SU-DHL-6 (cell line): ENCODE data around the gene DAZAP2.

Experiments used
- H2AFZ ChIP-seq: fragments of 200-600 bp; sonication (generic); 2 replicates; pipeline ENCODE4 v1.6.1; 2014; ENCODE audit warnings: low read depth, mild to moderate bottlenecking, moderate library complexity, mixed read lengths, antibody characterized with exemption, low read length; ENCODE audit not compliant: severe bottlenecking
- H3F3A ChIP-seq: fragments of 200-600 bp; shearing (Covaris generic); 2 replicates; pipeline ENCODE4 v1.6.0; 2016; ENCODE audit warnings: antibody characterized with exemption, mild to moderate bottlenecking; ENCODE audit not compliant: insufficient read depth
- H3K27ac ChIP-seq: fragments of 200-600 bp; sonication (generic); 2 replicates; pipeline ENCODE4 v1.5.1; 2016; ENCODE audit warnings: low read depth, mild to moderate bottlenecking, low read length, moderate library complexity, mixed read lengths
- H3K27me3 ChIP-seq: fragments of 200-600 bp; sonication (generic), shearing (Covaris generic); 2 replicates; pipeline ENCODE4 v1.6.0; 2014; ENCODE audit warnings: mild to moderate bottlenecking, low read length
- H3K36me3 ChIP-seq: fragments of 200-600 bp; sonication (generic); 2 replicates; pipeline ENCODE4 v1.6.1; 2014; ENCODE audit warnings: mild to moderate bottlenecking, low read length, mixed read lengths
- H3K4me2 ChIP-seq: fragments of 300-600, 200-600 bp; shearing (Covaris generic), sonication (generic); 2 replicates; pipeline ENCODE4 v1.6.0; 2014; ENCODE audit warnings: low read length, low read depth, mild to moderate bottlenecking; ENCODE audit not compliant: poor library complexity, severe bottlenecking
- H3K4me3 ChIP-seq: fragments of 200-600 bp; sonication (generic); 2 replicates; pipeline ENCODE4 v1.5.1; 2014; ENCODE audit warnings: antibody characterized with exemption, low read length, mild to moderate bottlenecking, mixed read lengths; ENCODE audit not compliant: insufficient read depth, poor library complexity, severe bottlenecking
- H3K79me2 ChIP-seq: fragments of 200-600 bp; sonication (generic); 2 replicates; pipeline ENCODE4 v1.6.1; 2014; ENCODE audit warnings: mild to moderate bottlenecking, low read length, moderate library complexity; ENCODE audit not compliant: insufficient read depth
- H3K9ac ChIP-seq: fragments of 200-600 bp; sonication (generic); 2 replicates; pipeline ENCODE4 v1.7.0; 2014; ENCODE audit warnings: mild to moderate bottlenecking, low read length
- H3K9me2 ChIP-seq: fragments of 200-600 bp; sonication (generic); replicated peaks from 2 replicates; pipeline ENCODE4 v1.6.1; 2014; ENCODE audit warnings: low read length; ENCODE audit not compliant: insufficient read depth
- H3K9me3 ChIP-seq: fragments of 200-600 bp; sonication (generic); 2 replicates; pipeline ENCODE4 v1.6.1; 2014; ENCODE audit warnings: low read length, mixed read lengths; ENCODE audit not compliant: insufficient read depth
- H4K20me1 ChIP-seq: fragments of 200-600 bp; sonication (generic); 2 replicates; pipeline ENCODE4 v1.6.1; 2014; ENCODE audit warnings: low read depth, mild to moderate bottlenecking, antibody characterized with exemption, low read length, moderate library complexity, mixed read lengths
- EZH2phosphoT487 ChIP-seq: fragments of 200-600 bp; sonication (generic), shearing (Covaris generic); conservative IDR thresholded peaks from 2 replicates; pipeline ENCODE4 v1.6.1; 2018; ENCODE audit warnings: mild to moderate bottlenecking, antibody characterized with exemption, low read length, moderate library complexity, mixed read lengths
- TF ChIP-seq, protein P1 (sequence below): fragments of 200-600 bp; sonication (generic); IDR thresholded peaks from one replicate; pipeline ENCODE4 v1.5.1; 2017; ENCODE audit warnings: antibody characterized with exemption, mild to moderate bottlenecking, low read length, moderate library complexity; ENCODE audit not compliant: insufficient read depth, poor library complexity, severe bottlenecking

DAZAP2 gene

GRCh38 chr12:51245476-51246253 lies 7.0 kb downstream of the DAZAP2 start:
- no peak for TF ChIP-seq EZH2phosphoT487
- TF ChIP-seq, protein P1, sequence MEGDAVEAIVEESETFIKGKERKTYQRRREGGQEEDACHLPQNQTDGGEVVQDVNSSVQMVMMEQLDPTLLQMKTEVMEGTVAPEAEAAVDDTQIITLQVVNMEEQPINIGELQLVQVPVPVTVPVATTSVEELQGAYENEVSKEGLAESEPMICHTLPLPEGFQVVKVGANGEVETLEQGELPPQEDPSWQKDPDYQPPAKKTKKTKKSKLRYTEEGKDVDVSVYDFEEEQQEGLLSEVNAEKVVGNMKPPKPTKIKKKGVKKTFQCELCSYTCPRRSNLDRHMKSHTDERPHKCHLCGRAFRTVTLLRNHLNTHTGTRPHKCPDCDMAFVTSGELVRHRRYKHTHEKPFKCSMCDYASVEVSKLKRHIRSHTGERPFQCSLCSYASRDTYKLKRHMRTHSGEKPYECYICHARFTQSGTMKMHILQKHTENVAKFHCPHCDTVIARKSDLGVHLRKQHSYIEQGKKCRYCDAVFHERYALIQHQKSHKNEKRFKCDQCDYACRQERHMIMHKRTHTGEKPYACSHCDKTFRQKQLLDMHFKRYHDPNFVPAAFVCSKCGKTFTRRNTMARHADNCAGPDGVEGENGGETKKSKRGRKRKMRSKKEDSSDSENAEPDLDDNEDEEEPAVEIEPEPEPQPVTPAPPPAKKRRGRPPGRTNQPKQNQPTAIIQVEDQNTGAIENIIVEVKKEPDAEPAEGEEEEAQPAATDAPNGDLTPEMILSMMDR: no peak
- no peaks in the 10 kb centered on the region for H3K9me3 ChIP-seq
- H3K79me2 ChIP-seq: peaks cover 3% of the 10 kb centered on the region; the same call in 1 of the 2 replicates
- H3K27ac ChIP-seq: no peak overlapping the region
- peaks cover 32% of the 10 kb centered on the region; the same call in 1 of the 2 replicates for H3F3A ChIP-seq
- no peak overlapping the region for H3K4me3 ChIP-seq
- H3K4me2 ChIP-seq: no peak overlapping the region
- H4K20me1 ChIP-seq: peaks cover 6% of the 10 kb centered on the region; the same call in 1 of the 2 replicates
- H3K9ac ChIP-seq: no peak overlapping the region
- H3K27me3 ChIP-seq: no peaks in the 10 kb centered on the region
- no peak overlapping the region for H2AFZ ChIP-seq
- H3K9me2 ChIP-seq: no peaks in the 10 kb centered on the region
- peaks cover 6% of the 10 kb centered on the region for H3K36me3 ChIP-seq

GRCh38 chr12:51246254-51246853 lies 7.7 kb downstream of the DAZAP2 start:
- H3K9me3 ChIP-seq: no peaks in the 10 kb centered on the region
- no peaks in the 10 kb centered on the region for H3K9me2 ChIP-seq
- no peak overlapping the region for H3K4me3 ChIP-seq
- H2AFZ ChIP-seq: no peak overlapping the region
- no peak overlapping the region for H3K27ac ChIP-seq
- no peak overlapping the region for H3K9ac ChIP-seq
- no peaks in the 10 kb centered on the region for H4K20me1 ChIP-seq
- peaks cover 6% of the 10 kb centered on the region for H3K36me3 ChIP-seq
- TF ChIP-seq, protein P1: no peak
- TF ChIP-seq EZH2phosphoT487: no peak
- H3F3A ChIP-seq: peaks cover 28% of the 10 kb centered on the region; the same call in 1 of the 2 replicates
- H3K79me2 ChIP-seq: no peaks in the 10 kb centered on the region
- no peak overlapping the region for H3K4me2 ChIP-seq
- H3K27me3 ChIP-seq: no peaks in the 10 kb centered on the region

- 0 out of 2 replicates have a peak, but pooled peaks cover 2% of the 10 kb centered on the region for H3K36me3 ChIP-seq
- no peak overlapping the region for H3K9ac ChIP-seq
- H3K9me2 ChIP-seq: no peaks in the 10 kb centered on the region
- H3K4me2 ChIP-seq: no peak overlapping the region
- TF ChIP-seq, protein P1: no peak
- no peaks in the 10 kb centered on the region for H3K9me3 ChIP-seq
- no peak overlapping the region for H2AFZ ChIP-seq
- no peaks in the 10 kb centered on the region for H3K27me3 ChIP-seq
- no peaks in the 10 kb centered on the region for H4K20me1 ChIP-seq
- no peaks in the 10 kb centered on the region for H3K79me2 ChIP-seq
- H3F3A ChIP-seq: peaks cover 17% of the 10 kb centered on the region; the same call in 1 of the 2 replicates
- no peak overlapping the region for H3K27ac ChIP-seq
- no peak overlapping the region for H3K4me3 ChIP-seq
Measured at GRCh38 chr12:51247523-51248206, 9.0 kb downstream of the DAZAP2 start.
